Thyroid gland (tissue), 4 donors: ENCODE data around the gene NFATC2.

ENCODE experiments used
- POLR2A ChIP-seq, 2 donors: fragments of 450-650 bp; IDR thresholded peaks; one replicate each; pipeline ENCODE4 v1.6.1; 2017; ENCODE audit warnings: antibody characterized with exemption in 2 of 2, mild to moderate bottlenecking in 2 of 2, moderate library complexity in 1 of 2
- TF ChIP-seq, protein P1 (sequence below), 6 experiments: fragments of 200-600 bp in 3 of 6; fragments of 450-650 bp in 3 of 6; sonication (generic) in 3 of 6; IDR thresholded peaks; one replicate each; pipeline ENCODE4 v1.5.1; 2016 to 2019; ENCODE audit warnings: antibody characterized with exemption in 6 of 6, mild to moderate bottlenecking in 2 of 6, inconsistent platforms in 1 of 6, moderate library complexity in 1 of 6

DNA sequence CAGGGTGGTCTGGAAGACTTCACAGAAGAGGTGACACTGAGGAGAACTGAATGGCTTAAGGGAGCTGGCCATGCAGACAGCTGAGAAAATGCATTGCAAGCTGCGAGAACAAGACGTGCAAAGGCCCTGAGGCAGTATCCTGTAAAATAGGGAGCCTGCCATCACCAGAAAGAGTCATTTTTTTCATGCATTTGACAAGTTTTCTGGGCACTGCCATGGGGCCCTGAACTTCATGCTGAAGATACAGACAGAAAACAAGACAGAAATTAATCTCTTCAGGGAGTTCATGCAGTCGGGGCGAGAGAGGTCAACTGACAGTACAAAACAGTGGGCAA is 28.9 kb upstream of the NFATC2 start:
- no peak for TF ChIP-seq POLR2A (IDR thresholded peaks at IDR 0.05)
- TF ChIP-seq, protein P1, sequence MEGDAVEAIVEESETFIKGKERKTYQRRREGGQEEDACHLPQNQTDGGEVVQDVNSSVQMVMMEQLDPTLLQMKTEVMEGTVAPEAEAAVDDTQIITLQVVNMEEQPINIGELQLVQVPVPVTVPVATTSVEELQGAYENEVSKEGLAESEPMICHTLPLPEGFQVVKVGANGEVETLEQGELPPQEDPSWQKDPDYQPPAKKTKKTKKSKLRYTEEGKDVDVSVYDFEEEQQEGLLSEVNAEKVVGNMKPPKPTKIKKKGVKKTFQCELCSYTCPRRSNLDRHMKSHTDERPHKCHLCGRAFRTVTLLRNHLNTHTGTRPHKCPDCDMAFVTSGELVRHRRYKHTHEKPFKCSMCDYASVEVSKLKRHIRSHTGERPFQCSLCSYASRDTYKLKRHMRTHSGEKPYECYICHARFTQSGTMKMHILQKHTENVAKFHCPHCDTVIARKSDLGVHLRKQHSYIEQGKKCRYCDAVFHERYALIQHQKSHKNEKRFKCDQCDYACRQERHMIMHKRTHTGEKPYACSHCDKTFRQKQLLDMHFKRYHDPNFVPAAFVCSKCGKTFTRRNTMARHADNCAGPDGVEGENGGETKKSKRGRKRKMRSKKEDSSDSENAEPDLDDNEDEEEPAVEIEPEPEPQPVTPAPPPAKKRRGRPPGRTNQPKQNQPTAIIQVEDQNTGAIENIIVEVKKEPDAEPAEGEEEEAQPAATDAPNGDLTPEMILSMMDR (IDR thresholded peaks at IDR 0.05): no peak
